GM19372 (cell line): ENCODE data around the gene TCERG1L.
"Not testable (repeated sequence)": the region's sequence is repeated elsewhere in the genome, so short reads cannot be mapped to it uniquely, and the experiment has no call there.

Experiments
- ATAC-seq: cut with Tn5 transposase; IDR thresholded peaks from one replicate; pipeline ENCODE4 v1.9.1; 2021; ENCODE audit warnings: mild to moderate bottlenecking, low read depth, moderate library complexity; ENCODE audit not compliant: unreplicated experiment

The TCERG1L gene

DNA sequence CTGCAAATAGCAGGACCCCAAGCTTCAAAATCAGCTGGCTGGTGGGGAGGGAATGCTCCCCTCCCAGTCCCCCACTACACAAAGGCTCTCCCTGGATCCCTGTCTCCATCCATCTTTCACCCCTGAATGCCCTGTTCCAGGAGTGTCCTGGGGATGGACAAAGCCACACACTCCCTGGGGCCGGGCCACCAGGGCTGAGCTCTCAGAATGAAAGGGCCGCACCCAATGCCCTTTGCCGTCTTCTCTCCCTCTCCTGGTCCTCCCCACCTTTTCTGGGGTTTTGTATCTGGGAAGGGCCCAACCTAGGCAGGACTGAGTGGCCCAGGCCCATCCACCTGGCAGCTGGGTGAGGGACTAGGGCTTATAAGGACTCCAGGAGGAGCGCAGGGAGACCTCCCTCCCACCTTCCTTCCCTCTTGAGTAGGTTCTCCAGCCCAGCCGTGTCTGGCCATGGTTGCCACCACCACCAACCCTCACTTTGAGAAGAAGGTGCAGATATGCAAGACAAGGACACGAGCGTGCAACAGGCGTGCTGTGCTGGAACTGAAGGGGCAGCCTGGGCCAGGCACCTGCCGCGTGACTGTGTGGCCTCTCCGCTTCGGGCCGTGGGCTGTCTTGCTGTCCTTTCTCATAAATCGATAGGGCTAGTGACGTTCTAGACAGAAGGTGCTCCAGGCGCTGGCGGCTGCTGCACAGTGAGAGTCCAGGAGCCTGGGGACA is 157.1 kb downstream of the TCERG1L start:
- ATAC-seq, result no peak

DNA sequence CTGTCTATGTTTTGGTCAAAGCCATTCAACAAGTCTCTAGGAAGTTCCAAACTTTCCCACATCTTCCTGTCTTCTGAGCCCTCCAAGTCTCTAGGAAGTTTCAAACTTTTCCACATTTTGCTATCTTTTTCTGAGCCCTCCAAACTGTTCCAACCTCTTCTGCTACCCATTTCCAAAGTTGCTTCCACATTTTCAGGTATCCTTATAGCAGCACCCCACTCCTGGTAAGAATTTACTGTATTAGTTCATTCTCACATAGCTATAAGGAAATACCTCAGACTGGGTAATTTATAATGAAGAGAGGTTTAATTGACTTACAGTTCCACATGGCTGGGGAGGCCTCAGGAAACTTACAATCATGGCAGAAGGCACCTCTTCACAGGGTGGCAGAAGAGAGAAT is 159.1 kb downstream of the TCERG1L start:
- not testable (repeated sequence) for ATAC-seq

DNA sequence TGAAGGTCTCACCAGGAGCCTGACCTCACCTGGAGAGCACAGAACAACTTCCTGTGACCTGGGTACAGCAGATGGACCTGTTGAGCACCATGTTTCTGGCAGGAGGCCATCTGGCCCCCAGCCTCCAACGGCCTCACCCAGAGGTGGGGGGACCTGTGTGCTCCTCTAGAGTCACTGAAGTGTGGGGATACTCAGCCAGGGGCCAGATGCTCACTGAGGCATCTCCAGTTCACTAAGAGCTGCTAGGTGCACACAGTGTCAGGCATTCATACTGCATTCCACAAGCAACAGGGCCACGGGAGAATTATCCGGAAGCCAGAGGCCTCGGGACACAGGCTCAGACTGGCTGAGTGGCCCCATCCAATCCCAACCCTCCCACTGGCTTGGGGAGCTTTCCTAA is 161.4 kb downstream of the TCERG1L start:
- no peak for ATAC-seq

DNA sequence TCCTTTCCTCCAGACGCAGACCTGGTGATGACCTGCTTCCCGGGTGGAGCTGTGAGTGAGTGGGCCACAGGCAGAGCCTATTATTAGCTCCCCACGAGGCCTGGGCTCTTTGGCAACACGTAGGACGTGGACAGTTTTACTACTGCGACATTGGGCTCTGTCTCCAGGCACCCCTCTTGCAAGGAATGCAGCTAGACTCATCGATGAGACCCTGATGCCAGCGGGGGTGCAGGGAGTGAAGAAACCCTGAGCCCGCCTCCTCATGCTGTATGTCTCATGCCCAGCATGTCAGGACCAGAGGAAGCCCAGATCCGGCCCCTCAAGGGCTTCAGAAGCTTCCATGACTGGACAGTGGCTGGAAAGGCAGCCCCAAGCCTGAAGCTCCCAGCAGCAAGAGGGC is 161.9 kb downstream of the TCERG1L start:
- ATAC-seq, result no peak

DNA sequence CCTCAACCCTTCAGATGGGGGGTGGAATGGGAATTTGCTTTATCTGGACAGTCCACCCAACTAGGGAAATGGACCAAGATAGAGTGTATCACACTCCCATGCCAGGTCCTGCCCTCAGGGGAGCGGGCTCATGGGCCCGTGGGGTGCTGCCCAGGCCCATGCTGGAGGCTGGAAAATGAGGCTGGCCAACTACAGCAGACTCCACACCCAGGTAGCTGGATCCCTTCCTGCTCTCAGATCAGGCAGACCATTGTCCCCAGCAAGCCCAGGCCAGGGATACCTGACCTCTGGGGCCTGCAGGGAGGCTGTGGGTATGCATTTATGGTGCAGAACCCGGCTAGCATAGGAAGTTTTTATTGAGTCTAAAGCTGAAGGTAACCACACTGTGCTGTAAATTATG is 162.4 kb downstream of the TCERG1L start:
- no peak for ATAC-seq

DNA sequence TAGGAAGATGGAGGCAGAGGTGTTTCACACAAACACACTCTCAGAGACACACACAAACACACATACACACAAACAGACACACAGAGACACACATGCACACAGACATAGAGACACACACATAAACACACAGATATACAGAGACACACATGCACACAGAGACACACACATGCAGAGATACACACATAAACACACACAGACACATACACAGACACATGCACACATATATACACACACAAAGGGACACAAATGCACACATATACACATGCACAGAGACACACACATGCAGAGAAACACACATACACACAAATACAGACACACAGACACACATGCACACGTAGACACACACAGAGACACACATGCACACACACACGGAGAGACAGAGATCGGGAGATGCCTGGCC is 163.3 kb downstream of the TCERG1L start:
- ATAC-seq, result no peak

DNA sequence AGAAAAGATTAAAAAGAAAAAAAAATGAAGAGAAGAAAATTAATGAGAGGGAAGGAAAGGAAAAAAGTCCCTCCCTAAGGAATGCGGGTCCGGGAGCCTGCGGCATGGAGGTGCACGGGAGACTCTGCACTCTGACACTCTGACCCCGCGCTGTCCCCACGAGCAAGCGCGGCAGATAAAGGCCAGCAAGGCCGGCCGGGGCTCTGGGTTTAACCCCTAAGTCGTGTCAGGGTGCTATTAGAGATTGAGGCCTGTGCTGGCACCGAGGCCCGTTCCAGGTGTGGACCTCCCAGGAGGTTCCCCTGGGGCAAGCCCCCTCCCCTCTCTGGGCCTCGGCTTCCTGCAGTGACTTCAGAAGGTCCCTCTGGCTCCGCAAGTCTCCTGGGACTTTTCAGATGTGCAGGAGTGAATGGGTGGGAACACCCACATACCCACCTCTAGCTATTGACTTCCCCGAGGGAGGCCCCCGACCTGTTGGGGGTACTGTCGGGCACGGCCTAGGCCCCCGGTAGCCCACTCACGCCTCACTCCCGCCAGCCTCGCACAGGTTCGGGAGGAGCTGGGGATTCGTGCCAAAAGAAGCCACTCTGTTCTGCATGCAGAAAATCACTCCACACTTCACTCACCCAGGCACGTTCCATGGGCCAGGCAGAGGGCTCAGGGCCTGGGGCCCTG is 164.1 kb downstream of the TCERG1L start:
- no peak for ATAC-seq

DNA sequence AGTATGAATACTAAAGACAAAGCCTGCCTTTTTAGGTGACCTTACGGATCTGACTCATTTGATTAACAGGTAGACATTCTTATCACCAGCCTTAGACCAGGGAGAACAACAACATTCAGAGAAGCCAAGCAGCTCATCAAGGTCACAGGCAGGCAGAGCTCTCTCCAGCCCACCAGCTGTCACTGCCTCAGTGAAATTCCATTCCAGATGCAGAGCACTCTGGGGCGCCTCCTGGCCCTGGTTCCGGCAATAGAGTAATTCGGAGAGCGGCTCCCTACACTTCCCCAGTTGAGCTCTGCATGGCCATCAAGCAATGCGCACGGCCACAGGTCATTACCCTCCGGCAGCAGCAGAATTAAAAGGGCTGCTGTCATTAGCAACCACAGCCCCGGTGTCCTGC is 164.7 kb downstream of the TCERG1L start:
- no peak for ATAC-seq

DNA sequence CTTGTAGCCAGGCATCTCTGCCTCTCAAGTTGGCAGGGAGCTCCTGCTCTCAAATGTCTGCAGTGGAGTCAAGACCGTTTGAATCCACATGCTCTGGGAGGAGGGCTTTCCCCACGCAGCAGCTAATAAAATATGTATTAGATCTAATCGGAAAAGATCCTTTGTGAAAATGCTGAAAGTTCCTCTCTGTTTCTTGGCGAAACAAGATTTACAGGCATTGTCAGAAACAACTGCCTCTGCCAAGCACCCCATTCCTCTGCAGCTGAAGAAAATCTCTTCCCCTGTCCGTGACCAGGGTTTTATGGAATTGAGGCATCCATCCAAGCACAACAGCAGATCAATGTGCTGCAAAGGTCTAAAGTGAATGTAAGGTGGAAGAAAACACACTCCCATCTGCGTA is 165.8 kb downstream of the TCERG1L start:
- no peak for ATAC-seq

DNA sequence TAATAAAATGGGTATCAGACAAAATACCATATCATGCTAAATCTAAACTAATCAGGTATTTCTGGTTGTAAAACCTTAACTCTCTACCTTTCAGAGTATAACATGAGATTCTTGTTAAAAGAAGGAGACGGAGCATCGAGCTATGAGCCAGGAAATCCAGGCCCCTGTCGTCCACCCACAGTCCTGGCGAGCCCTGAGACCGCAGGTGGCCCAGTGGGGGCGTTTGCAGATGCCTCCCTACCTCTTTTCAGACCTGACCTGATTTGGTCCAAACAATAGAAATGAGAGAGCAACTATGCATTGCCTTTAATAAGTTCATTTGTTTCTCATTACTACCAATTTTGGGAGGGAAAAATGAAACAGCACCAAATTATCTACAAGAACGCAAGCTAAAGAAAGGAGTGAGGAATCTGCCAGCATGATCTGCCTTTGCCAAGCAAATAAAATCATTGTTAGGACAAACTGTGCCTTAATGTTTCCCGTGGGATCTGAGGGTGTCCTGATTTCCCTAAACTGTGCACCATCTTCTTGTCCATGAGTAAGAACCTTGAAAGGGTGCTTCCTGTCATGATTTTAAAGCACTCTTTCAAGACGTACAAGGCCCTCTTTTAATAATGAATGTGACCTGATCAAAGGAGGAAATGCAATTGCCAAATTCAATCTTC is 166.7 kb downstream of the TCERG1L start:
- ATAC-seq, result no peak

DNA sequence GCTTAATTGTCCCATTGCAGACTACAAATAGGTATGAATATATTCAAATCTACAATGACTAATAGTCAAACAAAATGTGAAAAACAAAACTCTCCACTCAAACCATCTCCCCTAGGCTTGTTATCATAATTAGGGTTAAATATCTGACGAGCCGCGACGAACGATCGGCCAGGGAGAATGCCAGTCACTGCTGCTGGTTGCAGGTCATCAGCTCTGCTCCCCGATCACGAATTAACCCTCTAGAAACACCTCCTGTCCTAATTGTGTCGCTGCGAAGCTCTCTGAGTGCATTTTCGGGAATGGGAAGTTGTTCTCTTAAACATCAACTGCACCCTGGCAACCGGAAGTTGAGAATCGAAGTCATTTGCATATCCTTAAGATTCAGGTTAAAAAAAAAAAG is 167.3 kb downstream of the TCERG1L start:
- ATAC-seq, result no peak

DNA sequence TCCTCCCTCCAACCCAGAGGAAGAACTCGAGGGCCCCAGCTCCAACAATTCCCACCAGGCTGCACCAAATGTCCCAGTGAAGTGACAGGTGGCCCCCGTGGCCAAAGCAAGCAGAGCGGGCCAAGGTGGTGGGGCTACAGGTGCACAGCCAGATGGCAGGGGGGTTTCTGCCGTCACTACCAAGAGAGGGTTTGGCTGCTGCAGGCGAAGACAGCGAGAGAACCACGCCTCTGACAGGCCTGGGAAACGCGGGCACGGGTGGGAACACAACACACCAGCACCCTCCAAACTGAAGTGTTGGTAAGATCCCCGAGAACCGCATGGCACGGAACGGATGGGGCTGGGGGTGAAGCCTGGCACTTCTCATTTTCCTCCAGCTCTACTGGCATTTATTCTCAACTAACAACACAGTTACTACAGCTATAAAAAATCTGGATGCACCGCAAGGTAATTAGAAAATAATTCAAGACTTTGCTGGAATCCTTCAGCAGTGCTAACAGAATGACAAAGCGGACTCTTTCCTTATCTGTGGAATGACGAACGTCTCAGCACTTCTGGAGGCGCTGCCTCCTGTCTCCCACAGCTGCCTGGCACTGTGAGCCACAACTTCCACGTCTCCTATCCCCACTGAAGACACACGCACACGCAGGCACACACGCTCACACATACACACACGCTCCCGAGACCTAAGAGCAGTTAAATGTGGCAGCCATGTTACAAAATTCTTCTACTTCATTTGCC is 167.9 kb downstream of the TCERG1L start:
- no peak for ATAC-seq

DNA sequence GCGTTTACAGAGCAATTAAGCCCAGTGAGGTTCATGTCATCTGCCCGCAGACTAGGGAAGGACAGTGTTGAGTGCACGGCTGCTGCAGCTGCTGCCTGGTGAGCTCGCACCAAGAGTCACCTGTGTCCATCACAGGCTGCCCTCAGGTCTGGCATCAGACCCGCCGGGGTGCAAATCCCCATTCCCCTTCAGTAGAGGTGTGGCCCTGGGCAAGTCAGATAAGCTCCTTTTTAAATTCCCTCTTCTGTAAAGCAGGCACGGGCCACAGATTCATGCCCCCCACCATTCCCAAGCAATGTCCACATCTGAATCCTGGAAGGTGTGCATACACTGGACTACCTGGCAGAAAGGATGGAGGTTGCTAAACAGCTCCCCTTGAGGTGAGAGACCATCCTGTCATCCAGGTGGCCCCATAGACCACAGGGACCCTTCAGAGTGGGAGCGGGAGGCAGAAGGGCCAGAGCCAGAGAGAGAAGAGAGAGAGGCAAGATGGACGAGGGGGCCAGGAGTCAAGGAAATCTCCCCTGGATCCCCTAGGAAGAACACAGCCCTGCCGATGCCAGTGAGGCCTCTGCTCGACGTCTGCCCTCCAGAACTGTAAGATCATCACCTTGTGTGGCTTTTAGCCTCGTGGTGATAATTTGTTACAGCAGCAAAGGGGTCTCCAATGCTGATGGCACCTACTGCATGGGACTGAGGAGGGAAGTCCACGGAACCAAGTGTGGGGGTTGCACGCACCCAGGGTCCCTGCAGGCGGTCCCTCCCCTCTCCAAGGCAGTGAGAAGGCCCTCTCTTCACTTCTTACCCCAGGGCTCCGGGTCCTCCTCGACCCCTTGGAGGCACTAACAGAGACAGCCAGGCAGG is 168.8 kb downstream of the TCERG1L start:
- ATAC-seq, result no peak

DNA sequence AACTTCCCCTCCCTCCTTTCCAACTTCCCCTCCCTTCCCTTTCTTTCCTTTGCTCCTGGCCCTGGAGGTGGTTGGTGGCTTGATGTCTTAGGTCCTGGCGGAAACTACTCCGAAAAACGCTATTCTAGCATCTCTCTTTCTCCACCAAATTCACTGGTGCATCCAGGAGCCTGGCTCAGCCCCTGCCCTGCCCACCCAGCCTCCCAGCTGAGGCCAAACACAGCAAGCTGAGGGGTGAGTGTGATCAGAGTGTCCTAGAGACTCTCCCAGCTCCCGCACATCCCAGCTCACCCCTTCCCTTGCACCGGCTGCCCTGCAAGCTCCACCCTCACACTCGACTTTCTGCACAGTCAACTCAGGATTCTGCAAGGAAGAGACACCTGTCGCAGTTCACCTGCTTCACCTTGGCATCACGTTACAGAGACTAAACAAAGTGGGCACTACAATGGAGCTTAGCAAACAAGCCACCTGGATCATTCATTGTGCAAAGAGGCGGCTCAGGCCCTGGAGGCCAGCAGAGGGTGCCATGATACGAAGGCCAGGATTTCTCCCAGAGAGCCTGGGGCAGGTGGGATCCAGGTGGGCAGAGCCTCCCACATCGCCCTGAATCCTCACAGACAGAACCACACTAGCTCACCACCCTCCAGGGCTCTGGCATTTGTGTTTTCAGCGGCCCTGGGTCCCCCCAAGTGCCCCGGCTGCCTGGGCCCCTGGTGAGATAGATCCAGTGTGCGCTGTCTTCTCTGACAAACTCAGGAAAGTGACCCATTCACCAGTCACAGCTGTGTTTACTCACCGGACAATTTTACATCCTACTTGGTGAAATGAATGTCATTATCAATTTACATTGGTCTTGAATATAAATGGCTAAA is 169.6 kb downstream of the TCERG1L start:
- no peak for ATAC-seq

DNA sequence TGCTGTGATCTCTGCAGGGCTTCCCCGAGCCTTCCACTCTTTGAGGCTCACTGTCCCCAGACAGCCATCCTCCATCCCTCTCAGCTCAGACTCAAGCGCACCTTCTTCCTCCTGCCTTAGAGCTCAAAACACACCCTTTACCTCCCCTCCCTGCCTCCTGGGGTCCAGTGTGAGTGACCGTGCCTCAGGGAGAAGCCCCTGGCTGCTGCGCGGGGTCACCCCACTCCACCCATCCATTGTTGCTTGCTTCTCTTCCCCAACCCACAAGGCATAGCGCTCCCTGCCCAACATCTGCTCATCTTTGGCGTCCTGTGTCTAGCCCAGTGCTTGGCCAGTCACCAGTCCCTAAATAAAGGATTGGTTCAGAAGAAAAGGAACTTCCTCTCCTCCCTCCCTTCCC is 170.3 kb downstream of the TCERG1L start:
- ATAC-seq, result no peak

DNA sequence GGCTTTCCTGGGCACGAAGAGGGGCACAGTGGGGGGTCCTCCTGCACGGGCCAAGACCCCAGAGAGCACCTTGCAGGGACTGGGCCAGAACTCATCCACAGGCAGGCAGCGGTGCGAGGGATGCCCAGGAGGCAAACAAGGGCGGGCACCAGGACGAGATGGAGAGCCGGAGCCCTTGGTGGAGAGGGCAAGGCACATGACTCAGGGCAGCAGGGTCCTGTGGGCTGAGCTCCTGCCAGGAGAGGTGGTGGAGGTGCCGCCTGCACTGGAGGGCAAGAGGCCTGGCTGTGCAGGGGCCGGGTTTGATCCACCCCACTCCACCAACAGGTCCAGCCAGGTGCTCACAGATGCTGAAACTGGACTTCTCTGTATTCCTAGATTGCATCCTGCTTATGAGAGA is 170.9 kb downstream of the TCERG1L start:
- no peak for ATAC-seq

DNA sequence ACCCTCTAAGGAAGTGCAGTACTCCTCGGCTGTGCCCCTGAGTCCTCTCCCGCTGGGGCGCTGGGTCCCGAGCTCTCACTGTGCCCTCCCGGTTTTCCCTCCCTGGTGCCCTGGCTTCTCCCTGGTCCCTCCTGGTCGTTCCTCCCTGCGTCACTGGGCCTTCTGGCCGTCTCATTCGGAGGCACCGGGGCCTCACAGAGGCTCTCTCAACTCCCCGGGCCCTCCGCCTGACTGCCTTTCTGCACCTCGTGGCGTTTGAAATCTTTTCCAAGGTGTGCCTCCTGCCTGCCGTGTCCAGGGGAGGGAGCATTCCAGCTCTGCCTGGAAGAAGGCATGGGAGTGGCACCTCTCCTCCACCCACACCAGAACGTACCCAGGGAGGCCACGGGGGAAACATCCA is 174.3 kb downstream of the TCERG1L start:
- no peak for ATAC-seq

DNA sequence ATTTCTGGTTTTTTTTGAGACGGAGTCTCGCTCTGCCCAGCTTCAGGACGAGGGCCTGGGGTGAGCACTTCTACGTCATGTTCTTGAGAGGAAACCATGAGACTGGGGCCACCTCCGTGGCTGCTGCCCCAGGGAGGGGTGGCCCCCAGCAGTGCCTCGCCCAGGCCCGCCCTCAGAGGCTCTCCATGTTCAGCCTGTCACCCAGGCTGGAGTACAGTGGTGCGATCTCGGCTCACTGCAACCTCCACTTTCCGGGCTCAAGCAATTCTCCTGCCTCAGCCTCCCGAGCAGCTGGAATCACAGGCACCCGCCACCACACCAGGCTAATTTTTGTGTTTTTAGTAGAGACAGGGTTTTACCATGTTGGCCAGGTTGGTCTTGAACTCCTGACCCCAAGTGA is 175.2 kb downstream of the TCERG1L start:
- ATAC-seq, result not testable (repeated sequence)

DNA sequence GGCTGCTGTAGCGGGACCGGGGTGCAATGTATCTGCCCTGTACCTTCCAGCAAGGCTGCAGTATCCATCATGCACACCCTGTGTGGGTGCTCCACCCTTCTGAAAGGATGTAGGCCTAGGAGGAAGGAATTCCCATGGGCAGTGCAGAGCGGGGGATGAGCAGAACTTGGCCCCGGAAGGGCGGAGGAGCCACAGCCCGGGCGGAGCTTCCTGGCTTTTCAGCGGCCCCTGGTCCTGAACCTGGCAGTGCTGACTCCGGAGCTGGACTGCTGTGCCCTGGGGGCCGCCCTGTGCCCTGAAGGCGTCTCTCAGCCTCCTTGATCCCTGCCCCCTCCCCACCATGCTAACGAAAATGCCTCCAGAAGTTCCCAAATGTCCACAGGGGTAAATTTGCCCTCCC is 175.8 kb downstream of the TCERG1L start:
- ATAC-seq, result no peak
